Breast epithelium (tissue), 3 donors: ENCODE results near the gene CLSTN2.

ENCODE experiments used
- CTCF ChIP-seq, 3 donors: fragments of 450-650 bp; IDR thresholded peaks; one replicate each; pipeline ENCODE4 v1.5.1; 2016 to 2017; ENCODE audit warnings: antibody characterized with exemption in 3 of 3, mild to moderate bottlenecking in 3 of 3, moderate library complexity in 3 of 3
- POLR2AphosphoS5 ChIP-seq, 3 donors: sonication (generic); formaldehyde crosslinking; IDR thresholded peaks; one replicate each; pipeline ENCODE4 v1.6.1; 2017; ENCODE audit warnings: antibody characterized with exemption in 3 of 3

- TF ChIP-seq CTCF (IDR thresholded peaks at IDR 0.05) (no peak), POLR2AphosphoS5 (IDR thresholded peaks at IDR 0.05) (no peak)
These were observed 159.5 kb downstream of the CLSTN2 start for GRCh38 chr3:140094487-140094886.
